Right lobe of liver (tissue), 4 donors: ENCODE measurements around the gene RAB3GAP1.

ENCODE experiments used
- POLR2A ChIP-seq: fragments of 450-650 bp; IDR thresholded peaks from one replicate; pipeline ENCODE4 v1.6.1; 2017; ENCODE audit warnings: antibody characterized with exemption, mild to moderate bottlenecking
- TF ChIP-seq, protein P1 (sequence below), 4 donors: fragments of 200-600 bp in 3 of 4; fragments of 450-650 bp in 1 of 4; IDR thresholded peaks; one replicate each; pipeline versions ENCODE4 v1.5.1 to v1.8.0; 2016 to 2022; ENCODE audit warnings: antibody characterized with exemption in 4 of 4, mild to moderate bottlenecking in 2 of 4
- donor health status: DM: no; HTN: no; CAD: no.
- donor health status: DM: no; HTN: no; CAD: no.
- donor health status: DM: no; HTN: yes; CAD: no.

DNA sequence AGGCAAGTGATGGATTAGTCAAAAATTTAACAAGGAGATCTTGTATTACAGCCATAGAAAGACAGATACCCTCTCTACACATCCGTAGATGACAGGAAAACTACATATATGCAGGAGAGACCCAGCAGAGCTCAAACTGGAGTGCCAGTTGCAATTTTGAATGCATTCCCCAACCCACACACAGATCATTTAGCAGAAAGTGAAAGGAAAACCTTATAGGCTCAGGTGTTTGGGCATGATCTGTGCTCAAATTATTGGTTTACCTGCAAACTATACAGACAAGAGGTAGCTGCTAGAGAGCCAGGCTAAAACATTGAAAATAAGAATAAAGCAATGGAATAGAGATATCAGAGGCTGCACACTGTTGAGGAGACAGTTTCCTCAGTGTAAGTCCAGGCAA lies 51.8 kb downstream of the RAB3GAP1 start:
- TF ChIP-seq, protein P1, sequence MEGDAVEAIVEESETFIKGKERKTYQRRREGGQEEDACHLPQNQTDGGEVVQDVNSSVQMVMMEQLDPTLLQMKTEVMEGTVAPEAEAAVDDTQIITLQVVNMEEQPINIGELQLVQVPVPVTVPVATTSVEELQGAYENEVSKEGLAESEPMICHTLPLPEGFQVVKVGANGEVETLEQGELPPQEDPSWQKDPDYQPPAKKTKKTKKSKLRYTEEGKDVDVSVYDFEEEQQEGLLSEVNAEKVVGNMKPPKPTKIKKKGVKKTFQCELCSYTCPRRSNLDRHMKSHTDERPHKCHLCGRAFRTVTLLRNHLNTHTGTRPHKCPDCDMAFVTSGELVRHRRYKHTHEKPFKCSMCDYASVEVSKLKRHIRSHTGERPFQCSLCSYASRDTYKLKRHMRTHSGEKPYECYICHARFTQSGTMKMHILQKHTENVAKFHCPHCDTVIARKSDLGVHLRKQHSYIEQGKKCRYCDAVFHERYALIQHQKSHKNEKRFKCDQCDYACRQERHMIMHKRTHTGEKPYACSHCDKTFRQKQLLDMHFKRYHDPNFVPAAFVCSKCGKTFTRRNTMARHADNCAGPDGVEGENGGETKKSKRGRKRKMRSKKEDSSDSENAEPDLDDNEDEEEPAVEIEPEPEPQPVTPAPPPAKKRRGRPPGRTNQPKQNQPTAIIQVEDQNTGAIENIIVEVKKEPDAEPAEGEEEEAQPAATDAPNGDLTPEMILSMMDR (IDR thresholded peaks at IDR 0.05), result no peak
- TF ChIP-seq POLR2A, result no peak
